HEK293 (cell line): ENCODE data around the gene CHCHD5.

ENCODE experiments used
- CTCF ChIA-PET: fragments of 350-600 bp; formaldehyde crosslinking; extraction: SDS; loops from one replicate; lab custom pipeline; 2021; ENCODE audit warnings: antibody characterized with exemption; lab: Yijun Ruan, JAX
- POLR2A ChIA-PET: fragments of 300-600 bp; formaldehyde crosslinking; extraction: SDS; loops from one replicate; lab custom pipeline; 2020; ENCODE audit warnings: antibody characterized with exemption, inconsistent platforms; lab: Yijun Ruan, JAX
- H3K27ac ChIP-seq: fragments of 200-500 bp; sonication (Bioruptor generic); 2 replicates; pipeline ENCODE4 v1.5.1; 2014; ENCODE audit warnings: low read depth, low read length, control low read depth, inconsistent platforms; ENCODE audit errors: extremely low read depth
- H3K36me3 ChIP-seq, 2 experiments: fragments of 200-500 bp in 1 of 2; sonication (Bioruptor generic) in 1 of 2; 1 replicate in 1 of 2; 2 replicates in 1 of 2; pipeline ENCODE4 v1.5.1; 2014 to 2017; ENCODE audit warnings: inconsistent platforms in 2 of 2, low read length in 2 of 2; ENCODE audit not compliant: control insufficient read depth in 2 of 2, insufficient read depth in 1 of 2
- H3K4me1 ChIP-seq: fragments of 200-500 bp; sonication (Bioruptor generic); 2 replicates; pipeline ENCODE4 v1.5.1; 2014; ENCODE audit warnings: mild to moderate bottlenecking, low read length, inconsistent platforms; ENCODE audit not compliant: control insufficient read depth, insufficient read depth
- H3K4me3 ChIP-seq: 2 replicates; pipeline ENCODE4 v1.5.1; 2011; ENCODE audit warnings: low read depth, mild to moderate bottlenecking, control low read depth, low read length, moderate library complexity
- H3K9me3 ChIP-seq: fragments of 200-500 bp; sonication (Bioruptor generic); 2 replicates; pipeline ENCODE4 v1.5.1; 2014; ENCODE audit warnings: low read depth, low read length, inconsistent platforms; ENCODE audit not compliant: control insufficient read depth, insufficient read depth
- ATF2 ChIP-seq: fragments of 450-650 bp; formaldehyde crosslinking; IDR thresholded peaks from 2 replicates; pipeline ENCODE4 v1.5.1; 2016; ENCODE audit warnings: missing biosample characterization, missing genetic modification characterization, low read depth
- CTCF ChIP-seq: fragments of 450-650 bp; formaldehyde crosslinking; IDR thresholded peaks from 2 replicates; pipeline ENCODE4 v1.5.1; 2016; ENCODE audit warnings: missing biosample characterization, missing genetic modification characterization
- FEZF1 ChIP-seq: fragments of 450-650 bp; formaldehyde crosslinking; IDR thresholded peaks from 2 replicates; pipeline ENCODE4 v1.5.1; 2016; ENCODE audit warnings: missing biosample characterization, missing genetic modification characterization
- HOXC10 ChIP-seq: sonication (generic); formaldehyde crosslinking; IDR thresholded peaks from 2 replicates; pipeline ENCODE4 v1.8.1; 2023; ENCODE audit warnings: mild to moderate bottlenecking, missing genetic modification reagents
- WT1 ChIP-seq: fragments of 450-650 bp; formaldehyde crosslinking; IDR thresholded peaks from 2 replicates; pipeline ENCODE4 v1.5.1; 2016; ENCODE audit warnings: missing biosample characterization, missing genetic modification characterization
- ZBTB17 ChIP-seq: fragments of 450-650 bp; formaldehyde crosslinking; IDR thresholded peaks from 2 replicates; pipeline ENCODE4 v1.5.1; 2016; ENCODE audit warnings: missing biosample characterization, missing genetic modification characterization
- ZBTB48 ChIP-seq: fragments of 450-650 bp; formaldehyde crosslinking; IDR thresholded peaks from 2 replicates; pipeline ENCODE4 v1.5.1; 2016; ENCODE audit warnings: missing biosample characterization, missing genetic modification characterization
- ZFP37 ChIP-seq: fragments of 450-650 bp; formaldehyde crosslinking; IDR thresholded peaks from 2 replicates; pipeline ENCODE4 v1.5.1; 2016; ENCODE audit warnings: missing biosample characterization, missing genetic modification characterization
- ZFP69B ChIP-seq: fragments of 450-650 bp; formaldehyde crosslinking; IDR thresholded peaks from 2 replicates; pipeline ENCODE4 v1.5.1; 2016; ENCODE audit warnings: missing biosample characterization, missing genetic modification characterization
- ZNF121 ChIP-seq: fragments of 450-650 bp; formaldehyde crosslinking; IDR thresholded peaks from 2 replicates; pipeline ENCODE4 v1.5.1; 2016; ENCODE audit warnings: missing biosample characterization, missing genetic modification characterization
- ZNF133 ChIP-seq: fragments of 450-650 bp; formaldehyde crosslinking; IDR thresholded peaks from 2 replicates; pipeline ENCODE4 v1.5.1; 2016; ENCODE audit warnings: missing biosample characterization, missing genetic modification characterization
- ZNF335 ChIP-seq: fragments of 450-650 bp; formaldehyde crosslinking; conservative IDR thresholded peaks from 2 replicates; pipeline ENCODE4 v1.5.1; 2016; ENCODE audit warnings: missing biosample characterization, missing genetic modification characterization
- ZNF404 ChIP-seq: fragments of 450-650 bp; formaldehyde crosslinking; IDR thresholded peaks from 2 replicates; pipeline ENCODE4 v1.5.1; 2017; ENCODE audit warnings: missing biosample characterization, missing genetic modification characterization
- ZNF629 ChIP-seq: fragments of 450-650 bp; formaldehyde crosslinking; IDR thresholded peaks from 2 replicates; pipeline ENCODE4 v1.5.1; 2017; ENCODE audit warnings: missing biosample characterization, missing genetic modification characterization
- ZNF654 ChIP-seq: fragments of 450-650 bp; formaldehyde crosslinking; IDR thresholded peaks from 2 replicates; pipeline ENCODE4 v1.5.1; 2016; ENCODE audit warnings: low read depth, missing biosample characterization, missing genetic modification characterization
- ZNF664 ChIP-seq: fragments of 450-650 bp; formaldehyde crosslinking; IDR thresholded peaks from 2 replicates; pipeline ENCODE4 v1.5.1; 2016; ENCODE audit warnings: missing biosample characterization, missing genetic modification characterization
- ZNF692 ChIP-seq: fragments of 450-650 bp; formaldehyde crosslinking; IDR thresholded peaks from 2 replicates; pipeline ENCODE4 v1.5.1; 2016; ENCODE audit warnings: missing biosample characterization, missing genetic modification characterization
- ZNF704 ChIP-seq: fragments of 450-650 bp; formaldehyde crosslinking; IDR thresholded peaks from 2 replicates; pipeline ENCODE4 v1.5.1; 2016; ENCODE audit warnings: missing biosample characterization, missing genetic modification characterization
- ZNF768 ChIP-seq: fragments of 450-650 bp; formaldehyde crosslinking; IDR thresholded peaks from 2 replicates; pipeline ENCODE4 v1.5.1; 2018; ENCODE audit warnings: missing biosample characterization, mild to moderate bottlenecking, missing genetic modification characterization

Gene CHCHD5

GRCh38 chr2:112579241-112579640 lies 5.2 kb upstream of the CHCHD5 start (continued):
- TF ChIP-seq FEZF1 (peak; percentile 68), ZNF335 (tag by site-specific recombination) (no peak), ZNF133 (tag by site-specific recombination) (peak; percentile 65; the same call in 1 of the 2 replicates), ZNF664 (no peak), ZNF629 (tag by site-specific recombination) (peak; percentile 50; the same call in 1 of the 2 replicates), ZBTB17 (tag by site-specific recombination) (no peak), WT1 (tag by site-specific recombination) (no peak), ZNF404 (tag by site-specific recombination) (no peak), HOXC10 (CRISPR knock-in tag) (no peak), ZNF768 (tag by site-specific recombination) (no peak), ZFP37 (tag by site-specific recombination) (no peak)

- Histone ChIP-seq H3K4me1 (peaks cover 2% of the 10 kb centered on the region), H3K9me3 (no peaks in the 10 kb centered on the region), H3K4me3 (no peak overlapping the region), H3K27ac (no peak overlapping the region), H3K36me3 (peaks cover 9 to 20% of the 10 kb centered on the region in 2 experiments)
- ChIA-PET POLR2A (interaction anchor here (0.7 kb wide), 1 partner anchor 22 kb away, joined by 6 read pairs; no protein-coding TSS in a partner anchor), CTCF (interaction anchor here (0.5 kb wide), 1 partner anchor 358 kb away, joined by 3 read pairs; no protein-coding TSS in a partner anchor)
- no peak for TF ChIP-seq ZNF692 (tag by site-specific recombination)
- TF ChIP-seq ZNF121: 0 out of 2 replicates have a peak, but pooled peaks have one; percentile 36
Observed at GRCh38 chr2:112580084-112580483, 4.3 kb upstream of the CHCHD5 start.

GRCh38 chr2:112582314-112582746 lies 2.1 kb upstream of the CHCHD5 start:
- ChIA-PET CTCF (interaction anchor here (0.6 to 1.7 kb wide), 4 partner anchors 17 to 154 kb away, joined by 3 to 4 read pairs (median 4); no protein-coding TSS in a partner anchor), POLR2A (no interaction called here)
- H3K9me3 ChIP-seq: no peaks in the 10 kb centered on the region
- peaks cover 4% of the 10 kb centered on the region for H3K4me1 ChIP-seq
- TF ChIP-seq ZFP69B (tag by site-specific recombination) (no peak), ZNF654 (tag by site-specific recombination) (peak; percentile 63)
- H3K36me3 ChIP-seq: peaks cover 4 to 13% of the 10 kb centered on the region in 2 experiments; a peak in 2 of 3 replicates
- no peak overlapping the region for H3K27ac ChIP-seq
- H3K4me3 ChIP-seq: no peak overlapping the region

GRCh38 chr2:112583497-112584133 lies 794 bp upstream of the CHCHD5 start:
- Histone ChIP-seq H3K27ac (peak overlapping the region; percentile 86), H3K4me1 (peaks cover 4% of the 10 kb centered on the region), H3K36me3 (peaks cover 4 to 24% of the 10 kb centered on the region in 2 experiments; a peak in 2 of 3 replicates), H3K9me3 (no peaks in the 10 kb centered on the region), H3K4me3 (peak overlapping the region; percentile 75)
- ChIA-PET CTCF (interaction anchor here (0.6 to 2.0 kb wide), 8 partner anchors 16 to 696 kb away, joined by 3 to 6 read pairs (median 4); no protein-coding TSS in a partner anchor), POLR2A (interaction anchor here (1.5 kb wide), 1 partner anchor 109 kb away, joined by 4 read pairs; no protein-coding TSS in a partner anchor)
- TF ChIP-seq ZNF704 (tag by site-specific recombination) (no peak), ATF2 (peak; percentile 84), CTCF (tag by site-specific recombination) (peak; percentile 37; the same call in 1 of the 2 replicates), ZBTB48 (tag by site-specific recombination) (peak; percentile 64; the same call in 1 of the 2 replicates), ZNF629 (tag by site-specific recombination) (peak; percentile 79), ZNF654 (tag by site-specific recombination) (peak; percentile 65)
